ENCODE measurements around the gene FLRT2. TPM values are rescaled to one million over a fixed set of nuclear protein-coding genes. Genes with fewer than 3 reads are reported as not detected.

The FLRT2 gene
- polyA plus RNA-seq, 3 donors, result 0.01 TPM; not detected in 2

GRCh38 chr14:85580536-85581140 is 50.7 kb downstream of the FLRT2 start:
- H3K4me1 Mint-ChIP-seq, result no peaks in the 10 kb centered on the region
- H3K4me3 ChIP-seq (replicated peaks in 1 of 3; ENCODE audit: low read depth in 2 of 3, low read length in 3 of 3), result no peak overlapping the region
- no peak overlapping the region for H2AFZ ChIP-seq (ENCODE audit: insufficient read depth, low read depth, low read length, poor library complexity, severe bottlenecking)

GRCh38 chr14:85581691-85582090 is 51.7 kb downstream of the FLRT2 start:
- intact Hi-C loops (cut with micrococcal nuclease), result no loop called here
- no peaks in the 10 kb centered on the region for H3K36me3 ChIP-seq (replicated peaks in 1 of 2; ENCODE audit: control insufficient read depth in 1 of 2, insufficient read depth in 2 of 2, low read length in 2 of 2)
- no peak overlapping the region for H3K27ac ChIP-seq (ENCODE audit: low read depth in 1 of 2, low read length in 2 of 2)
- no CpG with 5 or more reads among the region's 1 CpG for WGBS (ENCODE audit: insufficient coverage)
- peaks cover 0 to 2% (median 0%) of the 10 kb centered on the region in 7 donors for H3K9me3 Mint-ChIP-seq
- H3K36me3 Mint-ChIP-seq, result no peaks in the 10 kb centered on the region
- peaks cover 2 to 6% of the 10 kb centered on the region in 2 donors for H3K4me1 ChIP-seq (ENCODE audit: control insufficient read depth in 1 of 2, insufficient read depth in 2 of 2, low read length in 2 of 2)
- H2AFZ ChIP-seq (ENCODE audit: insufficient read depth, low read depth, low read length, poor library complexity, severe bottlenecking), result no peak overlapping the region
- H3K4me3 Mint-ChIP-seq, result no peak overlapping the region
- no peak overlapping the region for H3K9ac ChIP-seq (ENCODE audit: insufficient read depth, low read length, poor library complexity, severe bottlenecking)
- no peak for DNase-seq
- H4K20me1 ChIP-seq (ENCODE audit: insufficient read depth, low read length), result no peaks in the 10 kb centered on the region
- H3K79me2 ChIP-seq (ENCODE audit: insufficient read depth, low read length), result no peaks in the 10 kb centered on the region
- H3K4me3 ChIP-seq (replicated peaks in 1 of 3; ENCODE audit: low read depth in 2 of 3, low read length in 3 of 3), result no peak overlapping the region
- H3K9me3 ChIP-seq (replicated peaks in 1 of 2; ENCODE audit: control insufficient read depth in 1 of 2, insufficient read depth in 1 of 2, low read length in 2 of 2), result no peaks in the 10 kb centered on the region
- H3K4me2 ChIP-seq (replicated peaks; ENCODE audit: extremely low read depth, low read length, poor library complexity, severe bottlenecking), result no peak overlapping the region
- no peak for TF ChIP-seq CTCF (IDR thresholded peaks at IDR 0.05)
- peaks cover 2% of the 10 kb centered on the region for H3K4me1 Mint-ChIP-seq
- no peak overlapping the region for H3K27ac Mint-ChIP-seq
- no peaks in the 10 kb centered on the region for H3K27me3 ChIP-seq (ENCODE audit: control insufficient read depth in 2 of 2, insufficient read depth in 2 of 2, low read length in 2 of 2)
- H3K27me3 Mint-ChIP-seq (ENCODE audit: low read depth in 3 of 3), result no peaks in the 10 kb centered on the region

More at GRCh38 chr14:85580536-85581140, 50.7 kb downstream of the FLRT2 start:
- Histone ChIP-seq H3K27ac (ENCODE audit: low read depth in 1 of 2, low read length in 2 of 2) (no peak overlapping the region), H3K4me2 (replicated peaks; ENCODE audit: extremely low read depth, low read length, poor library complexity, severe bottlenecking) (no peak overlapping the region), H3K9me3 (replicated peaks in 1 of 2; ENCODE audit: control insufficient read depth in 1 of 2, insufficient read depth in 1 of 2, low read length in 2 of 2) (no peaks in the 10 kb centered on the region), H3K9ac (ENCODE audit: insufficient read depth, low read length, poor library complexity, severe bottlenecking) (no peak overlapping the region), H3K27me3 (ENCODE audit: control insufficient read depth in 2 of 2, insufficient read depth in 2 of 2, low read length in 2 of 2) (no peaks in the 10 kb centered on the region), H3K36me3 (replicated peaks in 1 of 2; ENCODE audit: control insufficient read depth in 1 of 2, insufficient read depth in 2 of 2, low read length in 2 of 2) (no peaks in the 10 kb centered on the region), H3K4me1 (ENCODE audit: control insufficient read depth in 1 of 2, insufficient read depth in 2 of 2, low read length in 2 of 2) (no peaks in the 10 kb centered on the region), H4K20me1 (ENCODE audit: insufficient read depth, low read length) (no peaks in the 10 kb centered on the region), H3K79me2 (ENCODE audit: insufficient read depth, low read length) (no peaks in the 10 kb centered on the region)
- no peak for TF ChIP-seq CTCF (IDR thresholded peaks at IDR 0.05)
- Mint-ChIP-seq H3K27me3 (ENCODE audit: low read depth in 3 of 3) (no peaks in the 10 kb centered on the region), H3K36me3 (no peaks in the 10 kb centered on the region), H3K27ac (no peak overlapping the region), H3K9me3 (peaks cover 0 to 2% (median 0%) of the 10 kb centered on the region in 7 donors), H3K4me3 (no peak overlapping the region)
- WGBS (ENCODE audit: insufficient coverage), result no CpG with 5 or more reads among the region's 8 CpGs
- no peak for DNase-seq
- intact Hi-C loops (cut with micrococcal nuclease), result no loop called here

Data from CD14-positive monocyte (primary cell).